Measurements from ENCODE around the gene PMPCA.

Gene PMPCA

DNA sequence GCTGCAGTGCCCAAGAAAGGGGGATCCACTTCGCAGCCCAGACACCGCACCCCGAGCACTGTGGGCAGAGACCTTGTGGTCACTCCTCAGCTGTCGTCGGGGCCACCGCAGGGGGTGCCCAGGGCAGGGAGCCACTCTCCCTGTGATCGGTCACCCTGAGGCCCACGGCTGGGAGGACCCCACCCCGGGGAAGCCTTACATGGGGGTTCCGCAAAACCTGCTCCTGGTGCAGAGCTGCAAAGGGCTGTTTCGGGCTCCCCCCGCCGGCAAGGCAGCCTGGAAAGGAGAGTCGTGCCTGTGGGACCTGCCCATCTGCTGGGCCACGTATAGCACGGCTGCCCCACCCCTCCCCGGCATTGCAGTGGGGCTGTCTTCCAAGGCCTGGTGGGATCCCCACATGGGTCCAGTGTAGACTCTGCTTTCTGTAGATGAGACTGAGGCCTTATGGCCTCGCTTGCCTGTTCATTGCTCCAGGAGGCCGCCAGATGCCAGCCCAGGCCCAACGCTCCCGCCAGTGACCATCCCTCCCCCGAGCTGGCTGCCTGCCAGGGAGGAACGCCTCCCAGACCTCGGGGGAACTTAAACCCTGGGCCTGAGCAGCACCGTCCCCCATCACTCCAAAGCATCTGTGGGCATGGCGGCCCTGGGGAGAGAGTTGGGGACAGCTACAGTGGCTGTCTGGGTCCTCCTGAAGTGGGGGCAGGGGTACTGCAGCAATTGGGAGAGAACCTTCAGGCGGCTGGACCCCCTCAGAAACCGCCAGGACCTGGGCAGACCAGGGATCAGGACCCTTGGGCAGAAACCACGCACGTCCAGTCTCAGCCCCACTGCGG lies 45.3 kb upstream of the PMPCA start:
- Histone ChIP-seq H4K91ac (ENCODE audit: low read length) (peak overlapping the region; percentile 18), H2BK15ac (ENCODE audit: low read depth, poor library complexity, severe bottlenecking) (no peak overlapping the region), H3K4me3 (ENCODE audit: insufficient read depth in 1 of 2, low read depth in 1 of 2, low read length in 2 of 2) (no peak overlapping the region), H3K4ac (ENCODE audit: low read depth in 1 of 2, low read length in 2 of 2) (no peak overlapping the region), H3K9ac (ENCODE audit: low read length) (no peak overlapping the region), H3K36me3 (ENCODE audit: control insufficient read depth in 1 of 2, insufficient read depth in 2 of 2, low read depth in 1 of 2, low read length in 2 of 2) (peaks cover 0 to 48% of the 10 kb centered on the region in 2 experiments), H3K27ac (ENCODE audit: low read length, poor library complexity, severe bottlenecking) (no peak overlapping the region), H3K4me1 (ENCODE audit: control insufficient read depth, insufficient read depth, low read depth, low read length) (peaks cover 43% of the 10 kb centered on the region), H3K14ac (ENCODE audit: low read length in 2 of 2) (peak overlapping the region in 1 of 2 experiments; percentile 22), H3K4me2 (ENCODE audit: low read length, poor library complexity, severe bottlenecking) (no peak overlapping the region), H3K23ac (ENCODE audit: low read length in 2 of 2) (no peak overlapping the region), H2AK5ac (ENCODE audit: low read length, severe bottlenecking) (no peak overlapping the region), H4K8ac (ENCODE audit: low read length) (no peak overlapping the region), H2AFZ (ENCODE audit: low read depth, low read length) (no peak overlapping the region), H2BK5ac (ENCODE audit: low read depth, low read length, poor library complexity, severe bottlenecking) (no peak overlapping the region), H3K27me3 (ENCODE audit: control insufficient read depth in 1 of 2, insufficient read depth in 1 of 2, low read length in 2 of 2) (no peaks in the 10 kb centered on the region), H2BK120ac (ENCODE audit: low read depth, low read length) (no peak overlapping the region), H2BK12ac (ENCODE audit: low read length in 2 of 2) (peak overlapping the region in 1 of 2 experiments; percentile 69), H3K79me1 (replicated peaks; ENCODE audit: low read length, poor library complexity, severe bottlenecking) (peaks cover 11% of the 10 kb centered on the region), H3K9me3 (ENCODE audit: control insufficient read depth, low read length) (no peaks in the 10 kb centered on the region), H3K18ac (ENCODE audit: low read depth in 1 of 2, low read length in 2 of 2) (peak overlapping the region in 1 of 2 experiments; percentile 56)
- no peak for DNase-seq
- WGBS, result 94% methylated on average over 31 of the region's 31 CpGs

DNA sequence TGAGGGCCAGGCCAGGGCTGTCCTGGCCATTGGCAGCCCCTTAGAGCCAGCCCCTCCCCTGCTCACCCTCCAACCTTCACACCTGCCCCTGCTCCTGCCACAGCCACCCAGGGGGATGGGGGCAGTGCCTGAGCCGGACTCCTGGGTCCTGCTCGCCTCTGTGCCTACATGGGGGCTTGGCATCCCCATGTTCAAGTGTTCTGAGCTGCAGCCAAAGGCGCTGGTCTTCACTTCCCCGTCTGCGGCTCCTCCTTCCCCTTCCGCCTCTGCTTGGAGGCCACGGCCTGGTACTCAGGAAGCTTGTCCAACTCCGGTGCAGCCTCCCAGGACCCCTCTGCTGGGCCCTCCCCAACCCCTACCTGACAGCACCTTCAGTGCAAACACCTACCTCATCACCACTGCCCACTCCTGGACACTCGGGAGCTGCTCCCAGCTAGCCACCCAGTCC lies 44.7 kb upstream of the PMPCA start:
- H3K4ac ChIP-seq (ENCODE audit: low read depth in 1 of 2, low read length in 2 of 2), result no peak overlapping the region

DNA sequence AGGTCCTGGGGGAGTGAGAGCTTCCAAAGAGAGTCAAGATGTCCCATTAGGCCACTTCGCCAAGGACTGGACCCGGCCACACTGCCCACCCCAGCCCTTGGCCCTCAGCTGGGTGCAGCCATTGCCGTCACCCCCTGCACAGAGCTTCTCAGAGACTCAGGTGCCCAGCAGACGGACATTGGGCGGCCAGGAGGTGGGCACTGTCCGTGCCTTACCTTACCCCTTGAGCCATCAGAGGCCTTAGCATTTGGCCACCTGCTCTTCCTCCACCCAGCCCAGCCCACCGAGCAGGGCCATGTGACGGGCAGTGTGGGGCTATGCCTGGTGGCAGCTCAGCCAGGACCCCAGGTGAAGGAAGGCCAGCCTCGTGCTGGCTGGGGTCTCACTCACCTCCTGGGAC lies 43.6 kb upstream of the PMPCA start:
- Histone ChIP-seq H3K9me3 (ENCODE audit: control insufficient read depth, low read length) (no peaks in the 10 kb centered on the region), H3K27me3 (ENCODE audit: control insufficient read depth in 1 of 2, insufficient read depth in 1 of 2, low read length in 2 of 2) (no peaks in the 10 kb centered on the region), H3K4ac (ENCODE audit: low read depth in 1 of 2, low read length in 2 of 2) (no peak overlapping the region), H2BK120ac (ENCODE audit: low read depth, low read length) (no peak overlapping the region), H3K9ac (ENCODE audit: low read length) (no peak overlapping the region), H3K36me3 (ENCODE audit: control insufficient read depth in 1 of 2, insufficient read depth in 2 of 2, low read depth in 1 of 2, low read length in 2 of 2) (peaks cover 0 to 43% of the 10 kb centered on the region in 2 experiments), H2AK5ac (ENCODE audit: low read length, severe bottlenecking) (no peak overlapping the region), H4K91ac (ENCODE audit: low read length) (no peak overlapping the region), H3K4me1 (ENCODE audit: control insufficient read depth, insufficient read depth, low read depth, low read length) (peaks cover 40% of the 10 kb centered on the region), H2BK12ac (ENCODE audit: low read length in 2 of 2) (no peak overlapping the region), H2AFZ (ENCODE audit: low read depth, low read length) (no peak overlapping the region), H3K4me3 (ENCODE audit: insufficient read depth in 1 of 2, low read depth in 1 of 2, low read length in 2 of 2) (no peak overlapping the region), H3K14ac (ENCODE audit: low read length in 2 of 2) (no peak overlapping the region), H4K8ac (ENCODE audit: low read length) (no peak overlapping the region), H3K23ac (ENCODE audit: low read length in 2 of 2) (no peak overlapping the region), H3K18ac (ENCODE audit: low read depth in 1 of 2, low read length in 2 of 2) (no peak overlapping the region), H3K4me2 (ENCODE audit: low read length, poor library complexity, severe bottlenecking) (no peak overlapping the region), H3K79me1 (replicated peaks; ENCODE audit: low read length, poor library complexity, severe bottlenecking) (peaks cover 11% of the 10 kb centered on the region), H3K27ac (ENCODE audit: low read length, poor library complexity, severe bottlenecking) (no peak overlapping the region), H2BK5ac (ENCODE audit: low read depth, low read length, poor library complexity, severe bottlenecking) (no peak overlapping the region), H2BK15ac (ENCODE audit: low read depth, poor library complexity, severe bottlenecking) (no peak overlapping the region)
- DNase-seq, result no peak
- WGBS, result 94% methylated on average over 9 of the region's 9 CpGs

More for the DNA sequence above, 44.7 kb upstream of the PMPCA start:
- Histone ChIP-seq H2BK120ac (ENCODE audit: low read depth, low read length) (no peak overlapping the region), H2BK12ac (ENCODE audit: low read length in 2 of 2) (no peak overlapping the region), H3K27ac (ENCODE audit: low read length, poor library complexity, severe bottlenecking) (no peak overlapping the region), H2AFZ (ENCODE audit: low read depth, low read length) (no peak overlapping the region), H3K27me3 (ENCODE audit: control insufficient read depth in 1 of 2, insufficient read depth in 1 of 2, low read length in 2 of 2) (no peaks in the 10 kb centered on the region), H3K79me1 (replicated peaks; ENCODE audit: low read length, poor library complexity, severe bottlenecking) (peaks cover 11% of the 10 kb centered on the region), H4K91ac (ENCODE audit: low read length) (peak overlapping the region; percentile 18), H3K4me3 (ENCODE audit: insufficient read depth in 1 of 2, low read depth in 1 of 2, low read length in 2 of 2) (no peak overlapping the region), H3K9ac (ENCODE audit: low read length) (no peak overlapping the region), H2BK15ac (ENCODE audit: low read depth, poor library complexity, severe bottlenecking) (no peak overlapping the region), H4K8ac (ENCODE audit: low read length) (no peak overlapping the region), H3K18ac (ENCODE audit: low read depth in 1 of 2, low read length in 2 of 2) (no peak overlapping the region), H3K4me2 (ENCODE audit: low read length, poor library complexity, severe bottlenecking) (no peak overlapping the region), H3K4me1 (ENCODE audit: control insufficient read depth, insufficient read depth, low read depth, low read length) (peaks cover 40% of the 10 kb centered on the region), H2BK5ac (ENCODE audit: low read depth, low read length, poor library complexity, severe bottlenecking) (no peak overlapping the region), H2AK5ac (ENCODE audit: low read length, severe bottlenecking) (no peak overlapping the region), H3K36me3 (ENCODE audit: control insufficient read depth in 1 of 2, insufficient read depth in 2 of 2, low read depth in 1 of 2, low read length in 2 of 2) (peaks cover 0 to 51% of the 10 kb centered on the region in 2 experiments), H3K23ac (ENCODE audit: low read length in 2 of 2) (no peak overlapping the region), H3K14ac (ENCODE audit: low read length in 2 of 2) (no peak overlapping the region), H3K9me3 (ENCODE audit: control insufficient read depth, low read length) (no peaks in the 10 kb centered on the region)
- no peak for DNase-seq
- WGBS, result 87% methylated on average over 9 of the region's 9 CpGs

DNA sequence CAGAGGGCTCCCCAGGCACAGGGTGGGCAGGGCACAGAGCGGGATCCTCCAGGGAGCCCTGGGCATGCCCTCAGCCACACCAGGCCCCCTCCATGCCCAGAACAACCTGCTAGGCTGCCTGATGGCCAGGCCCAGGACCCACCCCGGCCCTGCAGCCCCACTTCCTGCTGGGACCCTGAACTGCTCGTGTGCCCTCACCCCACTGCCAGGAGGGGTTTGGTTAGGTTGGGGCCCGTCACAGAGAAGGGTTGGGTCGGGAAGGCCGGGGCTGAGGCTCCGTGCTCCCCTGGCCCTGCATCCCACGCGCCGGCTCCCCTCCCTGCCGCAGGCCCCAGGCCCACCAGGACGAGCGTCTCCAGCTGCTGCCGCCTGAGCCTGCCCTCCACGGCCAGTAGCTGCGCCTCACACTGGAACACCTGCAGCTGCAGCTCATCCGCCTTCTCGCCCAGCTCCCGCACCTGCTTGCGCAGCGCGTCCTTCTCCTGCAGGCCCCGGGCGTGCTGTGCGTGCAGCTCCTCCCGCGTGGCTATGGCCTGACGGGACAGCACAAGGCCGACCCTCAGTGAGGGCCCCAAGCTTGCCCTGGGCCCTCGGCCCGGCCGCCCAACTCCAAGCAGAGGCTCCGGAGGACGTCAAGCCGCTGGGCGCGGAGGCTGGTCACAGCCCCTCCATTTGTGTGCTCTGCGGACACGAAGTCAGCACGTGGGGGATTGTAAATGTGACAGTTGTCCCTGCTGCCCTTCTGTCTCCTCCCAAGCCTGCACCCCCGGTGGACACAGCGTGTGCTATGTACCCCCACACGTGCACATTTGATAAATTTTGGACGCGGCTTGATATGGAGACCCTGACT lies 42.9 kb upstream of the PMPCA start:
- Histone ChIP-seq H2AK5ac (ENCODE audit: low read length, severe bottlenecking) (no peak overlapping the region), H3K9ac (ENCODE audit: low read length) (no peak overlapping the region), H3K4me2 (ENCODE audit: low read length, poor library complexity, severe bottlenecking) (no peak overlapping the region), H2AFZ (ENCODE audit: low read depth, low read length) (no peak overlapping the region), H3K36me3 (ENCODE audit: control insufficient read depth in 1 of 2, insufficient read depth in 2 of 2, low read depth in 1 of 2, low read length in 2 of 2) (peaks cover 0 to 36% of the 10 kb centered on the region in 2 experiments), H3K9me3 (ENCODE audit: control insufficient read depth, low read length) (no peaks in the 10 kb centered on the region), H3K27me3 (ENCODE audit: control insufficient read depth in 1 of 2, insufficient read depth in 1 of 2, low read length in 2 of 2) (no peaks in the 10 kb centered on the region), H2BK15ac (ENCODE audit: low read depth, poor library complexity, severe bottlenecking) (no peak overlapping the region), H2BK12ac (ENCODE audit: low read length in 2 of 2) (no peak overlapping the region), H3K18ac (ENCODE audit: low read depth in 1 of 2, low read length in 2 of 2) (no peak overlapping the region), H2BK120ac (ENCODE audit: low read depth, low read length) (no peak overlapping the region), H3K79me1 (replicated peaks; ENCODE audit: low read length, poor library complexity, severe bottlenecking) (peaks cover 7% of the 10 kb centered on the region), H3K27ac (ENCODE audit: low read length, poor library complexity, severe bottlenecking) (no peak overlapping the region), H3K14ac (ENCODE audit: low read length in 2 of 2) (no peak overlapping the region), H3K4me3 (ENCODE audit: insufficient read depth in 1 of 2, low read depth in 1 of 2, low read length in 2 of 2) (no peak overlapping the region), H2BK5ac (ENCODE audit: low read depth, low read length, poor library complexity, severe bottlenecking) (no peak overlapping the region), H4K91ac (ENCODE audit: low read length) (no peak overlapping the region), H4K8ac (ENCODE audit: low read length) (no peak overlapping the region), H3K4me1 (ENCODE audit: control insufficient read depth, insufficient read depth, low read depth, low read length) (peaks cover 43% of the 10 kb centered on the region), H3K23ac (ENCODE audit: low read length in 2 of 2) (no peak overlapping the region), H3K4ac (ENCODE audit: low read depth in 1 of 2, low read length in 2 of 2) (peak overlapping the region in 1 of 2 experiments; percentile 36)
- WGBS, result 93% methylated on average over 45 of the region's 45 CpGs
- no peak for DNase-seq
